NCI-H748 (cell line): ENCODE results near the gene ACTMAP.

Experiments
- DNase-seq: peaks from one replicate; lab custom pipeline; 2025; ENCODE audit not compliant: unreplicated experiment; lab: John Stamatoyannopoulos, UW

ACTMAP gene

DNA sequence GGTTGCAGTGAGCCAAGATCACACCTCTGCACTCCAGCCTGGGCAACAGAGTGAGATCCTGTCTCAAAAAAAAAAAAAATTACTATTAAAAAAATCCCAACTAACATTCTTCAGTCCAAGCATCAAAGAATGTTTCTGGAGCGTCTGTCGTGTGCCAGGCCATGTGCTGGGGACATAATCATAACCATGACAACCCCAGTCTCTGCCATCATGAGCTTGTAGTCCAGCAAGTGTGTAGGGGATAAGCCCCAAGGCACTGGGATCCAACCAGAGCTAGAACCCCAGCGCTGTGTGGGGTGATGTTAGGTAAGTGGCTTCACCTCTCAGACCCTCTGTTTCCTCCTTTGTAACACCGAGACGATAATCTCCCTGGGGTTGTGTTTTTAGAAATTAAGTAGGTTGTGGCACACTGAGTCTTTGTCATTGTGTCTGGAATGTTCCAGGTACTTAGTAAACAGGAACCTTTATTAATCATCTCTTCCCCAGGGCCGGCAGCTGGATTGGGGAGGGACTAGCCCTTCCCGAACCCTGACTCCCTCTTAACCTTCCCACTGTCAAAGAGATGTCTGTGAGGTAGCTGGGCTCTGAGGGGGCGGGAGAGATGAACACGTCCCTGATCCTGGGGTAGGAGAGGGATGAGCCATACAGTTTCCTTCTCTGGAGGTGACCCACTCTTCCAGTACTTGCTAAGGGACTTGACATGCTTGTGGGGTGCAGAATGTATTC, 28.2 kb downstream of the ACTMAP start:
- DNase-seq, result no peak

- no peak for DNase-seq
Observed at GRCh38 chr19:40721140-40721486, 29.2 kb downstream of the ACTMAP start.

- DNase-seq, result no peak
Observed at GRCh38 chr19:40719414-40719894, 30.8 kb downstream of the ACTMAP start.

DNA sequence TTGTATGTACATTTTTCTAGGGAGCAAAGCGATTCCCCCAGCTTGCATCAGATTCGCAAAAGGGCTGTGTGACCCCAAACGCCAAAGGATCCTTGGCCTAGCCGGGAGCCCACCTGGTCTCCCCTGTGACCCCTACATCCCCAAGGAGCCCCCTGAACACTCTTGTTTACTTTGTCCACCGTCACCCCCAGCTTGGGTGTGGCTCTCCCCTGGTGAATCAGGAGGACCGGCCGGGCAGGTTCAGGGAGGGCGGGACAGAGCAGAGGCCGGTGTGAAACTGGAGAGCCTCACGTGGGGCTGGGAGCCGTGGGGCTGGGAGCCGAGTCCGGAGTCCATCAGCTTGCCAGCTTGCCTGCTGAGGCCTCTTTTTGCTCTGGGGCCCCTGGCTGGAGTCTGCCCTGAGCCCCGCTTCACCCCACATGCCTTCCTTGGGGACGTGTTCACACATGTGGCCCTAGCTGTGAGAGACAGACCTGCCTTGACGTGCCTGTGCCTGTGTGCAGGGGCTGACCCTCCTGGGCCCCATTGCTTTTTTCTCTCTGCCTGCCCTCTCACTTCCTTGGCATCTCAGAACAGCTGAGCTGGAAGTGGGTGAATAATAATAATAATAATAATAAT, 31.4 kb downstream of the ACTMAP start:
- peak; percentile 59 for DNase-seq

DNA sequence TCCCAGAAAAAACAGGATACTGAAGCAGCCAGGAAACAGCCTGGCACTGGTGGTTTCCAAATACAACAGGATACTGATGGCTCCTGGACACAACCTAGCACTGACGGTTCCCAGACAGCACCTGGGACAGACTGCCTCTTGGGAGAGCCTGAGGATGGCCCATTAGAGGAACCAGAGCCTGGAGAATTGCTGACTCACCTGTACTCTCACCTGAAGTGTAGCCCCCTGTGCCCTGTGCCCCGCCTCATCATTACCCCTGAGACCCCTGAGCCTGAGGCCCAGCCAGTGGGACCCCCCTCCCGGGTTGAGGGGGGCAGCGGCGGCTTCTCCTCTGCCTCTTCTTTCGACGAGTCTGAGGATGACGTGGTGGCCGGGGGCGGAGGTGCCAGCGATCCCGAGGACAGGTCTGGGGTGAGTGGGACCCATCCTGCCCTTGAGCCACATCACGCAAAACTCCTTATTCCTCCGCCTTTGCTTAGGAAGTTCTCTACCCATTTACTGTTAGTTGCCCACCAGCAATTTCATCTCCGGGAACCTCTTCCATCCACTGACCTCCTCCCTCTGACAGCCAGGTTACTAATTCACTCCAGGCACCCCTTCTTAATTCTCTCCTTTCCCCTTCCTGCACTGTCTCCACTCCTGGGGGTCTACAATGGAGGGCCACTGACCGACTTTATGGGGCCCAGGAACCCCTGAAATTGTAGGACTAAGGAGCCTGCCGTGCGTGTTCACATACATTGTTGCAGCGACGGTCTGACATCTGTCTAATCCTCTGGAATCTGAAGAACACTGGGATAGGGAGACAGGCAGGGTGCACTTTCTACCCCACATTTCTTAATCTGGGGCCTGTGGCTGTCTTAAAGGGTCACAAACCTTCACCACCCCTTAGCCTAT, 32.1 kb downstream of the ACTMAP start:
- DNase-seq, result no peak

DNA sequence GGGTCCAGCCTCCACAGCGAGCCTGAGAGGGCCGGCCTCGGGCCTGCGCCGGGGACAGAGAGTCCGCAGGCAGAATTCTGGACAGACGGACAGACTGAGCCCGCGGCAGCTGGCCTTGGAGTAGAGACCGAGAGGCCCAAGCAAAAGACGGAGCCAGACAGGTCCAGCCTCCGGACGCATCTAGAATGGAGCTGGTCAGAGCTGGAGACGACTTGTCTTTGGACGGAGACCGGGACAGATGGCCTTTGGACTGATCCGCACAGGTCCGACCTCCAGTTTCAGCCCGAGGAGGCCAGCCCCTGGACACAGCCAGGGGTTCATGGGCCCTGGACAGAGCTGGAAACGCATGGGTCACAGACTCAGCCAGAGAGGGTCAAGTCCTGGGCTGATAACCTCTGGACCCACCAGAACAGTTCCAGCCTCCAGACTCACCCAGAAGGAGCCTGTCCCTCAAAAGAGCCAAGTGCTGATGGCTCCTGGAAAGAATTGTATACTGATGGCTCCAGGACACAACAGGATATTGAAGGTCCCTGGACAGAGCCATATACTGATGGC, 32.9 kb downstream of the ACTMAP start:
- DNase-seq, result peak; percentile 51

DNA sequence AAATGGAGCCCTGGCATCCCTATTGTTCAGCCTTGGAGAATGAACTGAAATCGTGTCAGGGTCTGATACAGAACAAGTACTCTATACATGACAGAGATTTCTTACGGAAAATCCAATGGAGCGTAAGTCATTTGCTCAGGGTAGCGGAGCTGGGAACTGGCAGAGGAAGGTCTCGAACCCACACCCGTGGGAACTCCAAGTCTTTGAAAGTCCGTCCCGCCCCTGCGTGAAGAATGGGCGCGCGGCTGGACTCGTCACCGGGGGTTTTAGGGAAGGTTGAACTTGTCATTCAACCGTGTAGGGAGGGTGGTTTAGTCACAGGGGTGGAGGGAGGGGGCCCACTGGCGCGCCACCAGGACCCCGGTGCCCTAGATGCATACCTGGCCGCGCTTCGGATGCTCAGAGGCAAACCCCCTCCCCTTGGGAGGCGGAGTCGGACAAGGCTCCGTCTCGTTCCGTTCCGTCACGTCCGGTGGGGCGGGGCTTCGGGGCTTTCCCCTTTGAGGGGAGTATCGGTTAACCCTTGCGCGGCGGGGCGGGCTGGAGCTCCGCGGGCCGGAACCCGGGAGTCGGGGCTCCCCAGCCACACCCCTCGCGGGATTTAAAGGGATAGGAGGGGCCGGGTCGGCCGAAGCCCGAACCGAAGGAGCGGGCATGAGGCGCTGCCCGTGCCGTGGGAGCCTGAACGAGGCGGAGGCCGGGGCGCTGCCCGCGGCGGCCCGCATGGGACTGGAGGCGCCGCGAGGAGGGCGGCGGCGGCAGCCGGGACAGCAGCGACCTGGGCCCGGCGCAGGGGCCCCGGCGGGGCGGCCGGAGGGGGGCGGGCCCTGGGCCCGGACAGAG, 33.6 kb downstream of the ACTMAP start, which contains the start of the genes COQ8B and ITPKC:
COQ8B (minus strand) TSS at position 405 of the 843 bp plus-strand sequence. CDS start 2,254 bp downstream, outside the sequence.
ITPKC (plus strand) TSS at position 631 of the 843 bp plus-strand sequence; CDS start at position 655, 24 bp downstream.
- DNase-seq, result peak; percentile 99

GRCh38 chr19:40716031-40716481, 34.2 kb downstream of the ACTMAP start:
- DNase-seq, result peak; percentile 52

GRCh38 chr19:40714441-40715299, 35.6 kb downstream of the ACTMAP start:
- peak; percentile 98 for DNase-seq

DNA sequence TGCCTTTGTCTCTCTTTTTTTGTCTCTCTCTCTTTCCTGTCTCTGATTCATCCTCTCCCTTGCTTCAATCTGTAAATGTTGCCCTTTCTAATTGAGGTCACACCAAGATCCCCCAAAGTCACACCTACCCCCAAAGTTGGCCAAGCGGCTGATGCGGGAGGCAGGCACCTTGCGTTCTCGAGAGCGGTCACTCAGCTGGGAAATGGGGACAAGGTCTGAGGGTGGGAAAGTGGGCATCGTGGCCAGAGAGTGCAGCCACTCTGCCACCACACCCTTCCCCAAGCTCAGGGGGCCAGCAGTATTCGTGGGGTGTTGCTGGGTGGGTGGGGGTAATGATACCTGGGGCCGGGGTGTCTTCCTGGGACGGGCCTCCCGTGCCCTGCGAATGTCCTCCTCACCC, 36.3 kb downstream of the ACTMAP start:
- no peak for DNase-seq

DNA sequence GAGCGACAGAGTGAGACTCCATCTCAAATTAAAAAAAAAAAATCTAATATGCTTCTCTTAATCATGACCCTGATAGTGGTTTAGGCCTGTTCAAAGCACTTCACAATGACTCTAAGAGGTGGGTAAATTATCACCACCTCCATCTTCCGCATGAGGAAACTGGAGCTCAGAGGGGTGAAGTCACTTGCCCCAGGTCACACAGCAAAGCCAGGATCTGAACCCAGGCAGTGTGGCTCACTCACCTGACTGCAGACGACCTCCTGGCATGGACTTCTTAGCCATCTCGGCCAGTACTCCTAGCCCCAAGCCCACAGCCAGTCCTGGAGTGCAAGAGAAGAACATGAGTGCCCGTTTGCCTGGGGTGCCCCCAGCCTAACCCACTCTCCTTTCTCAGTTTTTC, 40.5 kb downstream of the ACTMAP start:
- DNase-seq, result no peak

DNA sequence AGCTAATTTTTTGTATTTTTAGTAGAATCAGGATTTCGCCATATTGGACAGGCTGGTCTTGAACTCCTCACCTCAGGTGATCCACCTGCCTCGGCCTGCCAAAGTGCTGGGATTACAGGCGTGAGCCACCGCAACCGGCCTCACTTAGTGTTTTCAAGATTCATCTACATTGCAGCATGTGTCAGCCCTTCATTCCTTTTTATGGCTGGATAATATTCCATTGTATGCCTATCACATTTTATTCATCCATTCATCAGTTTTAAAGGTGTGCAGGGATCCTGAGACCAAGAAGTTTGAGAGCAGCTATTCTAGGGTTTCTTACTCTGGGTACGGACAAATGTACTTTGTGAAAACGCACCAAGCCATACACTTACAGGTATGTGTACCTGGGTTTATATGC, 42.7 kb downstream of the ACTMAP start:
- DNase-seq, result no peak

DNA sequence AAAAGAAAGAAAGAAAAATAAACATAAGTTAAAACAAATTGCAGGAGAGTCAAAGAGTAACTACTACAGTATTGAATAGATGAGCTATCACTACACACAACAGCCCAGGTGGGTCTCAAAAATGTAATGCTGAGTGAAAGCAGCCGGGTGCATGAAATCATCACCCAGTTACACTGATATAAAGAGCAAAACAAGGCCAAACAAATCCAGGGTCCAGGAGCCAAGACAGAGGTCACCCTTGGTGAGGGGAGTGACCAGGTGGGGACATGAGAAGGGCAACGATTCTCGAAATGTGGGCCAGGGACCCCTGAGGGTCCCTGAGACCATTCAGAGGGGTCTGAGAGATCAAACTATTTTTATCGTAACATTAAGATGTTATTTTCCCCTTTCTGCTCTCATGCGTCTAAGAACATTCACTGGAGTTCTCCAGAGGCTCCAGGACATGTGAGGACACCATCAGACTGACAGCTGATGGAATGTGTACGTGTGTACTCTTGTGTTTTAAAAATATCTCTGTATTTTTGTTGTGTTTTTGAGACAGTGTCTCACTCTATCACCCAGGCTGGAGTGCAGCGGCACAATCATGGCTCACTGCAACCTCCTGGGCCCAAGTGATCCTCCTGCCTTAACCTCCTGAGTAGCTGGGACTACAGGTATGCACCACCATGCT, 44.2 kb downstream of the ACTMAP start:
- no peak for DNase-seq

DNA sequence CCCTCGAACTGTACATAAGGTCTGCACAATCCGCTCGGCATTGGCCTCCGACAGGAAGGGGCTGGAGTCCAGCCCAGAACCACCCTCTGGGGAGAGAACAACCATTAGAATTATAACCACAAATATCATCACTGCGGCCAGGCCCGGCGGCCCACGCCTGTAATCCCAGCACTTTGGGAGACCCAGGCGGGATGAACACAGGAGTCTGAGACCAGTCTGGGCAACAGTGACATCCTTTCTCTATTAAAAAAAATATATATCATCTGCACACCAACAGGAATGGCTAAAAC, 45.0 kb downstream of the ACTMAP start:
- no peak for DNase-seq

DNA sequence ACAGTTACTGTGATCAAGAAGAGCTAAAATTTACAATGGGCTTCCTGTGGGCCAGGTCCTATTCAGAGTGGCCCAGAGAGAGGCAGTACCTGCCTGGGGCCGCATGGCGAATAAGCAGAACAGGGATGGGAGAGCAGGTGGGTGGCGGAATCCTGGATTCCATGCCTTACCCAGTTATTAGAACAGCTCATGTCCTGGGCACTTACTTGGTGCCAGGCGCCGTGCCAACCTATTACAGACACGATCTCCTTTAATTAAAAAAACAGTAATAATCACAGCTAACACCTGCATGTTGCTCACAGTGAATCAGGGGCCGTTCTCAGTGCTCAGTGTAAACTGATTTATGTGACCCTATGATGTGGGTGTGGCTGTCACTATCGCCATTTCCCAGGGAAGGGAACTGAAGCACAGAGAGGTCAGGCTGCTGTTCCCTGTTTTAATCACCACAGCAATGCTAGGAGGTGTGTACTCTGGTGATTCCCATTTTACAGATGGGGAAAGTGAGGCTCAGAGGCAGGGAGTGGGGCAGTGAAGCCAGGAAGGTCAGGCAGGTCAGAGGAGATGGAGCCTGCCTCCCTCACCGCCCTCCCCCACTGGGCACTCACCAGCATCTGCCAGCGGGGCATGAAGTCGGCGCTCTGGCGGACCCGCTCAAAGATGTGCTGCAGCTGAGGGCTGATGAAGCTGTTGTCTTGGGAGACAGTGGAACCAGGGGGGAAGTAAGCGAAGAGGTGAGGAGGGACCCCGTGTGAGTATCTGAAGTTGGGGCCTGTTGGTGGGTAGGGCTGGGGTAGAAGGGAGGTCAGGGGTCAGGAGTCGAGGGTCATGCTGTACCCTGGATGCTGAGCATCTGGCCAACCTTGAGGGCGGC, 45.6 kb downstream of the ACTMAP start:
- no peak for DNase-seq

DNA sequence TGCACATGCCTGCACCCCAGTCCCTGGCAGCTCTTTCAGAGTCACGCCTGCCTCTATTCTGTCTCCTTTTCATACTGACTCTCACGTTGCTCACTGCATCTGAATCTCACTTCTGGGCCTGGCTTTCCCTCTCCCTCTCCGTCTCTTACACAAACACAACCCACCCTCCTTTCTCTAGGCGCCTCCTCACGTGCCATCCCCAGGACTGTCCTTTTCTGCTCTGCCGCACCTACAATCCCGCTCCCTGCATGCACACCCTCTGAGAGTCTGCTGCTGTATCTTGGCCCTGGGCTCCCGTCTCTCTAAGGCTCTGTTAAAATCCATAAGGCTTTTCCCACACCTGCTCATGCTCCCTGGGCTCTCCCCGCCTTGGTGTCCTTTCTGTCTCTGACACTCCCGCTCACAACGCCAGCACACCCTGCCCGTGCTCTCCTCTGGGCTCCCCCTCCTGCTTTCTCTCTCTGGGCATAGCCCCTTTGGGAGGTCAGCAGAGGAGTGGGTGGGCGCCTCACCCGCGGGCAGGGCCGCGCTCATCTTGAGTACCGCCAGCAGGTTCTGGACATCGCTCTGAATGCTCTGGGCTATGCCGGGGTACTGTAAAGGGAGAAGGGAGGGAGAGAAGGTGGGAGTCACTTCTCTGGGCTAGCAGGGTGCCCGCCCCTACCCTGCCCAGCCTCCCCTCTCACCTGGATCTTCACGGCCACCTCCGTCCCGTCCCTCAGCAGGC, 47.1 kb downstream of the ACTMAP start:
- no peak for DNase-seq

DNA sequence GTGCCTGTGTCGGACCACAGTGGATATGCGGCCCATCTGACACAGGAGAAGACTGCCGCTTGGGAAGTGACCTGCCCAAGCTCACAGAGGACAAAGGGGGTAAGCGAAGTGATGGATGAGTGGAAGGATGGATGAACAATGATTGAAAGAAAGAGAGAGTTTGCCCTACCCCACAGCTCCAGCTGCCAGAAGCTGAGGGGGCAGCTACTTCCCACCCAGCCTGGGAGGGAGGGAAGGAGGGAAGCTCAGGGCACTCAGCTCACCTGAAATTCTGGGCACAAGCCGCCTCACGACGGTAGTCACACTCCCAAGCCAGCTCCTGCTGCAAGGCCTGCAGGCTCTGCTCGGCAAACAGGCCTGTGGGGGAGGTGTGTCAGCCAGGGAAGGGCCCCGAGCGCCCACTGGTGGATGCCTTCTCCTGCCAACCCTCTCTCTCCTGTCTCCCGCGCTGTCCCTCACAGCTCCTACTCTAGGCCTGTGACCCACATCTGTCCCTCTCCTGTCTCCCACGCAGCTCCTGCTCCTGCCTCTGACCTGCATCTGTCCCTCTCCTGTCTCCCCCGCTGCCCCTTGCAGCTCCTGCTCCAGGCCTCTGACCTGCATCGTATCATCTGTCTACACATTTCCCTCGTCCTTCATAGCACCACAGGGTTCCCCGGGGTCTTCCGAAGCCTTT, 47.8 kb downstream of the ACTMAP start:
- DNase-seq, result no peak
